Activated CD8-positive, alpha-beta memory T cell treated with anti-CD3 and anti-CD28 coated beads, Interleukin-2, amount 50 U/mL, for 24 hours (primary cell): ENCODE results near the gene C5orf22.
"Not testable (repeated sequence)": the region's sequence is repeated elsewhere in the genome, so short reads cannot be mapped to it uniquely, and the experiment has no call there.

Experiments used
- DNase-seq: peaks from one replicate; pipeline ENCODE4 v3.0.0-alpha.2; 2020; ENCODE audit errors: extremely low read depth

Gene C5orf22

DNA sequence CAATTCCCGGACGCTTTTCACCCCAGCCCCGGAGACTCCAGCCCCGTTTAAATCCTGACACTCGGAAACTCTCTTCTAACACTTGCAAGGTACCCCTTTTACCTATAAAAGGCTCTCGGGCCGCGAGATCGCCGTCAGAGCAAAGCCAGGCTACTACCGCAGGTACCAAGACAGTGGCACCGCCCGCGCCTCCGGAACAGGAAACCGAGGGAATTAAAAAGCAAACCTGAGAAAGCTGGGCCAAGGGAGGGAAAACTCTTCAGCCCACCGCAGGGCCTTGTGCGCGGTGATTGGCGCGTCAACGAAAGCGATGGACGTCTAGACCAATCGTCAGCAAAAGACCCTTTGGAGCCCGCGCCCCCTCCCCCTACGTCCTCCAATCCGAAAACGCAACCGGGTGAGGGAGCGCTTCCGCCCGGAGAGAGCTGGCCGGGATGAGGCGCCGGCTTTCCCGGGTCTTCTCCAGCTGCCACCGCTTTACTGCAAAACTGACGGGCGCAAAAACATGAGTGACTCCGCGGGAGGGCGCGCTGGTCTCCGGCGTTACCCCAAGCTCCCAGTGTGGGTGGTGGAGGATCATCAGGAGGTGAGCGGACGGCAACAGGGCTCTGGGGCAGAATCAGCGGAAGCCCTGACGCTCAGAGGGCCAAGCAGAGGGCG is at the start of gene C5orf22, which contains the start of gene DROSHA:
C5orf22 (plus strand) TSS at position 414 of the 660 bp plus-strand sequence; CDS start at position 506, 92 bp downstream.
DROSHA (minus strand) TSS at position 206 of the 660 bp plus-strand sequence. CDS start 3,034 bp downstream, outside the sequence.
- DNase-seq: peak; percentile 88

DNA sequence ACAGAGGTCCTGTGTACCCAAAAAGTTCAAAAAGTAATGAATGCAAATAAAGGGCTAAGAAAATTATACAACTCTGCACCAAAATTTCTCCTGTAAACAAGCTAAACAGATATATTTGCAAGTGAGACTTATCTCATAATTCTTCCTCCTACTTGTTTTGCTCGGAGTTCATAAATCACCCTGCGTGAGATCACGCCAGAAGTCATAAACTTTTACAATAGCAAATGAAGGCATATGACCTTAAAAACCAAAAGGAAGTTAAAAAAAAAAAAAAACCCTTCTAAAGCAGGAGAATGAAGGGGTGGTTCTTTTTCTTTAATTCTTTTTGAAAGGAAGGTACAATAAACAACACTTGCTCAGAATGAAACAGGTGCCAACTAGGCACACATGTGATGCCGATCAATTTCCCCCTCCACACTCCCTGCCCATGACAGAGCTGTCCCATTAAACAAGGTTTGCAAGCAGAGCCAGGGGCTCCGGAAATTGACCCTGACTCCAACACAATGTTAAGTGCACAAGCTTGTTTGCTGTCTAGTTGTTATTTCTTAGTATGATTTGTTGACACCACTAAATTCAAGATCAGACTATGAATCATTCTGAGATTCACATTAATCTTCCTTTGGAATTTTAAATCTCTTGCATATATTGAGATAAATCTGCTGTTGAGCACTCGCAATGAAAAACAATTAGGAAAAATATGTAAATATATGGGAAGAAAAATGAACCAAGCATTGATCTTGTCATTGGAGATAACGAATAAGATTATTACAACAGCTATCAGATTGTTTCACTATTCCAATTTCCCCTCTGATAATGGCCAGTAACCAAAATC is 46.5 kb upstream of the C5orf22 start:
- no peak for DNase-seq

DNA sequence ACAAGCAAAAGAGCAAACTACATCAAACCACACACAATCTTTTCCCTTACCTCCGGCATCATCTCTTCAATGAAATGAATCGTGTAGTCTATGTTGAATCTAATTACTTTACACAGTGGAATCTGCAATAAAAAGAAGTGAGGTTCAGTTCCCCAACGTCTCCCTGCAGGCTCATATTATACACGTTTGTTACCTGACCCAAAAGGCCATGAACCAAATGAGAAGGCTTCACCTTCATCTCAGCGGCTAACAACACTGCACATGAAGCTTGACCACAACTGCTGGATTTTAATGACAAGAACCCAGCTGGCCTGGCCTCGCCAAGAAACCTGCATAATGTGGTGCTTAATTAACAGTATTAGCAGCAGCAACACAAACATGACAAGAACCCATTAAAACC is 45.7 kb upstream of the C5orf22 start:
- DNase-seq: no peak

DNA sequence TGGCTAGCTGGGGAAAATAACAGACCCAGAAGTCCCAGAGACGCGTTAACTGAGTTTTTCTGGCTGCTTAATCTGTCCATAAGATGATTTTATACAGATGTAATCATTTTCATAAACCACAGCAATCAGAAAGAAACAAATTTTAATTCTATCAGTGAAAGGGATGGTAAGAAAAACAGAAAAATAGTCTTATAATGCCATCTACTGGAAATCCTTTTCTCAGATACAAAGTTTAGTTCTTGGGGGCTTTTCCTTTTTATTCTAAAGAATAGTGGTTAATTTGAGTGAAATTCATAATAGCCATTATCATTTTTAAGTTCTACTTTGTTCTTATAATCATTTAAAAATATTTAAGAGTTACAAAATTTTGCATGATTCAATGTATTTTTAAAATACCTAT is 44.6 kb upstream of the C5orf22 start:
- no peak for DNase-seq

DNA sequence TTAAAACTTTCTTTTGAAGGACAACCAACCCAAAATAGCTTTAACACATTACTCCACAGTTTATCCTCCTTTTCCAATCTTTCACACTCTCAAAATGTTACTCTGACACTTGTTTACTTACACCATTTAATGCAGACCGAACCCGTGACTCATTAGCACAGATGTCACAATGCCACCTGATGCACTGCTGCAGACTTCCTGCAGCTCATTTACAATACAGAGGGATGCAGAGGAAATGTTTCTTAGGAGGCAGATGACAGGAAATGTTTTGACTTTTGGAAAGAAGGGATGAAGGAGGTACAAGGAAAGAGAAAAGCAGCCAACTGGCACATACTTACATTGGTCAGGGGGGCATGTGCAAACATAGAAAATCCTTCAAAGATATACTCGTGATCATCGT is 39.2 kb upstream of the C5orf22 start:
- no peak for DNase-seq

DNA sequence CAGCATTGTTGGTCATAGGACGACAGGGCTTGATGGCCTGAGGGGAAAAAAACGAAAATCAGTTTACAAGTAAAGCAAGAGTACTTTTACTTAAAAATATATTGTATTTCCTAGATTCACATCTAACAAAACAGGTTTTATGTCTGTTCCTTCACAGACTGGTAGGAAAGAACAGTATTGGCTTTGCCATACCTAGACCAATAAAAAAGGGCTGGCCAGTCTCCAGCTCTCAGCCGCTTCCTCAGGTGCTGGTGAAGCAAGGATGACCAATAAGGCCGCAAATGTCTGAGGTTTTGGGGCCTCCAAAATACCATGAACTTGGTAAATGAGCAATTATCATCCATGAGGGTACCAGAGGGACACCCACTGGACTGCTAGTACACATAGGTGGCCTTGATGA is 36.8 kb upstream of the C5orf22 start:
- no peak for DNase-seq

DNA sequence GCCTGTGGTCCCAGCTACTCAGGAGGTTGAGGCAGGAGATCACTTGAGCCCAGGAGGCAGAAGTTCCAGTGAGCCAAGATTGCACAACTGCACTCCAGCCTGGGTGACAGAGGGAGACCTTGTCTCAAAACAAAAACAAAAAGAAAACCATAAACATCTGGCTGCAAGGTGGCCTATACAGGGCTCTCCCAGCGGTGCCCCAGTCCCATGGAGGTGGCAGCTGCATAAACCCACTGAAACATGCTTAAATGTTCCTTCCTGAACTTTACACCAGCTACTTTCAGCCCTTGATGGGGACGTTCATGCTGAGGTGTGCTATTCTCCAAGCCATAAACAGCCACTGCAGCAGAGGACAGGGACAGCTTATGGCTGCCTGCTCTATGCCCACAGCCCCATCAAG is 35.8 kb upstream of the C5orf22 start:
- DNase-seq: no peak

GRCh38 chr5:31496891-31497290 is 35.2 kb upstream of the C5orf22 start:
- DNase-seq: no peak

- DNase-seq: no peak
These were observed 31.8 kb upstream of the C5orf22 start for GRCh38 chr5:31500256-31500655.

DNA sequence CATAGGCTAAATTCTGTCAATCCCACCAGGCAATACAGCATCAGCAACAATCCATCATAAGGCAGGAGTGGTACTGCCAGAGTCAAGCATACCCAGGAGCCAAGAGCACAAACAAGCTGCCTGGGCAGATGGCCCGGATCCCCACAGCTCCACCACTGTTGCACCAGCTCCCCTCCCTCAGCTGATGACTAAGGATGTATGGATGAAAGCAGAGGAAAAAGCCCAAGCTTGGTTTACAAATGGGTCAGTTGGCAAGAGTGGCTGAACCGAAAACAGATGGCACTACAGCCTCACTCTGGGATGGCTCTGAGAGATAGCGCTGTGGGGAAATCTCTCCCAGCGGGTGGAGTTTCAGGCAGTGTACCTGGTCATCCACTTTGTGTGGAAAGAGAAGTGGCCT is 29.6 kb upstream of the C5orf22 start:
- no peak for DNase-seq

DNA sequence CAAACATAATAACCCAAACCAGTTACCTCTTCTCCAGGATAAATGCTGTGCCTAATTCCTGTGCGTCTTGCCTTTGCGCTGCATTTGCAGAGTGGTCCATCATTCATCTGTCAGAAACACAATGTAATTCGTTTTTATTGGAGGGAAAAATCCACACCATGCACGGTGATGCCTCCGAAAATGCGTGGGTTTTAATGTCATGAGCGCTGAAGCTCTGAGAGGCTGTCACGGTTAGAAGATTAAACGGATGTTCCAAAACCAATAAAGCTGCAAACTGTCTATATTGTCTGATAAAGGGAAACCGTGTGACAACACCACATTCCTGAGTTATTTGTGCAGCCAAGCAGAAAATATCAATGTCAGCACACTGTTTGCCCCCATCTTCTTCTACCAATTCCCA is 27.6 kb upstream of the C5orf22 start:
- no peak for DNase-seq

GRCh38 chr5:31511305-31511704 is 20.8 kb upstream of the C5orf22 start:
- no peak for DNase-seq

- no peak for DNase-seq
These were observed 15.3 kb upstream of the C5orf22 start for GRCh38 chr5:31516802-31517201.

- no peak for DNase-seq
These were observed 9.1 kb upstream of the C5orf22 start for GRCh38 chr5:31523041-31523440.

DNA sequence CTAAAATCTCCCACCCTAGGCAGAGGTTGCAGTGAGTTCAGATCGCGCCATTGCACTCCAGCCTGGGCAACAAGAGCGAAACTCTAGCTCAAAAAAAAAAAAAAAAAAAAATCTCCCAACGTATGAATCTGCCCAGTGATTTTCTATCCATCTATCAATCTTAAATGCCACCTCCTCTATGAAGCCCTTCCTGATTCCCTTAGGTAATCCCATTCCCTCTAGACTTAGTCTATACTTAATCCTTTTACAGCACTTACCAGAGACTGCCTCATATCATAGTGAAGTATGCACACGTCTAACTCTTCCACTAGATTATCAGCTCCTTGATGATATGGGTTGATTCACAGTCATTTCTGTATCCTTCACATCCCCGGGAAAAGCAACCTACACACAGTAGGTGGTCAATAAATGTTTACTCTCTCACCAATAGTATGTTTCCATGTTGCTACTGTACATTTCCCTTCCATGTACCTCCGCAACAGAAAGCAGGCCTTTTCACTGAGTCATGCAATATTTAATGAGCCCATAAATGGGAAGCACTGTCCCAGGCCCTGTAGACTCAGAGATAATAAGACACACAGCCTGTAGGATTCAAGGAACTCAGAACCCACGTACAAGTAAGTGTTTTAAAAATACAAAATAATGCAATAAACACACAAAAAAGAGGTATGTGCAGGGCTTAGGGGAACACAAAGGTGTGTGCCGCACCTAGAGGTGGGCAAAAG is 1.4 kb upstream of the C5orf22 start:
- no peak for DNase-seq

GRCh38 chr5:31531543-31531887 is 586 bp upstream of the C5orf22 start:
- DNase-seq: peak; percentile 3

GRCh38 chr5:31534527-31535046 is 2.5 kb downstream of the C5orf22 start:
- DNase-seq: no peak

DNA sequence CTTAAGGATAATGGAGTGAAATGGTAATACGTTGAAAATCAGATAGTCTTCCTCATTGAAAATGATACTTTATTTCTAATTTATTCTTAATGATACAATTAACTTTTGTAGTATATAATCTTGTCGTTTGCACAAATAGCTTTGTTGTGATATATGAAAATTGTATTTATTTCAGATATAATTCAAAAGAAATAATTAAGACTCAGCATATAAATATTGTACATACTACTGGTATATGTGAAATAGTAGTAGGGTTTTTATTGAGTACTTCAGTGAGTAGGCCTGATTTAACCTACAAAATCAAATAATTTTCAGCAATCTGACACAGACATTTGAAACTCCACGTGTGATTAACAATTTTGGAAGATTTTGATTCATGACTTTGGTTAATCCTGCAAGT is 4.8 kb downstream of the C5orf22 start:
- no peak for DNase-seq

- DNase-seq: no peak
These were observed 5.2 kb downstream of the C5orf22 start for GRCh38 chr5:31537349-31537748.

GRCh38 chr5:31537851-31538250 is 5.8 kb downstream of the C5orf22 start:
- no peak for DNase-seq

GRCh38 chr5:31549114-31549513 is 17.0 kb downstream of the C5orf22 start:
- not testable (repeated sequence) for DNase-seq

GRCh38 chr5:31551878-31552277 is 19.8 kb downstream of the C5orf22 start:
- DNase-seq: no peak
